ENCODE results near the gene OOSP4A. TPM values are rescaled to one million over a fixed set of nuclear protein-coding genes. Genes with fewer than 3 reads are reported as not detected.

The OOSP4A gene
- total RNA-seq, 1 donor from 2014 or later: not detected

GRCh38 chr11:59944720-59945119 is 19.1 kb upstream of the OOSP4A start:
- ATAC-seq (ENCODE audit: low read depth) (no peak), DNase-seq (no peak)
- H3K4me3 Mint-ChIP-seq: no peak overlapping the region
- no peak for TF ChIP-seq CTCF (IDR thresholded peaks at IDR 0.05)
- H3K4me1 Mint-ChIP-seq: peaks cover 2% of the 10 kb centered on the region
- H3K27me3 Mint-ChIP-seq: peaks cover 20% of the 10 kb centered on the region
- POLR2A ChIA-PET: no interaction called here
- intact Hi-C loops (cut with micrococcal nuclease): no loop called here
- no peak overlapping the region for H3K27ac Mint-ChIP-seq
- H3K9me3 Mint-ChIP-seq: no peaks in the 10 kb centered on the region
- CTCF ChIA-PET: no interaction called here
- no peaks in the 10 kb centered on the region for H3K36me3 Mint-ChIP-seq (ENCODE audit: low read depth)

GRCh38 chr11:59953463-59954218 is 10.2 kb upstream of the OOSP4A start:
- ATAC-seq (ENCODE audit: low read depth) (no peak), DNase-seq (no peak)
- TF ChIP-seq CTCF (IDR thresholded peaks at IDR 0.05): no peak
- H3K4me1 Mint-ChIP-seq: no peaks in the 10 kb centered on the region
- no peaks in the 10 kb centered on the region for H3K36me3 Mint-ChIP-seq (ENCODE audit: low read depth)
- no peaks in the 10 kb centered on the region for H3K9me3 Mint-ChIP-seq
- ChIA-PET POLR2A (no interaction called here), CTCF (no interaction called here)
- no peak overlapping the region for H3K27ac Mint-ChIP-seq
- peaks cover 5% of the 10 kb centered on the region for H3K27me3 Mint-ChIP-seq
- intact Hi-C loops (cut with micrococcal nuclease): no loop called here
- H3K4me3 Mint-ChIP-seq: no peak overlapping the region

- ChIA-PET CTCF (no interaction called here), POLR2A (no interaction called here)
- no peaks in the 10 kb centered on the region for H3K36me3 Mint-ChIP-seq (ENCODE audit: low read depth)
- no peak for TF ChIP-seq CTCF (IDR thresholded peaks at IDR 0.05)
- H3K27me3 Mint-ChIP-seq: peaks cover 9% of the 10 kb centered on the region
- H3K27ac Mint-ChIP-seq: no peak overlapping the region
- no peak for DNase-seq
- intact Hi-C loops (cut with micrococcal nuclease): no loop called here
- no peak overlapping the region for H3K4me3 Mint-ChIP-seq
- no peak for ATAC-seq (ENCODE audit: low read depth)
- no peaks in the 10 kb centered on the region for H3K9me3 Mint-ChIP-seq
- H3K4me1 Mint-ChIP-seq: no peaks in the 10 kb centered on the region
Measured at GRCh38 chr11:59954219-59954847, 9.5 kb upstream of the OOSP4A start.

GRCh38 chr11:59957094-59957493 is 6.7 kb upstream of the OOSP4A start:
- Mint-ChIP-seq H3K27ac (no peak overlapping the region), H3K9me3 (no peaks in the 10 kb centered on the region), H3K4me1 (no peaks in the 10 kb centered on the region), H3K36me3 (ENCODE audit: low read depth) (no peaks in the 10 kb centered on the region), H3K27me3 (peaks cover 10% of the 10 kb centered on the region), H3K4me3 (no peak overlapping the region)
- ATAC-seq (ENCODE audit: low read depth) (no peak), DNase-seq (no peak)
- ChIA-PET CTCF (no interaction called here), POLR2A (no interaction called here)
- TF ChIP-seq CTCF (IDR thresholded peaks at IDR 0.05): no peak
- intact Hi-C loops (cut with micrococcal nuclease): no loop called here

GRCh38 chr11:59960502-59961381 is 3.1 kb upstream of the OOSP4A start:
- no peak for TF ChIP-seq CTCF (IDR thresholded peaks at IDR 0.05)
- intact Hi-C loops (cut with micrococcal nuclease): no loop called here
- Mint-ChIP-seq H3K4me1 (no peaks in the 10 kb centered on the region), H3K4me3 (no peak overlapping the region), H3K27ac (no peak overlapping the region), H3K36me3 (ENCODE audit: low read depth) (no peaks in the 10 kb centered on the region), H3K9me3 (no peaks in the 10 kb centered on the region), H3K27me3 (peaks cover 13% of the 10 kb centered on the region)
- DNase-seq (no peak), ATAC-seq (ENCODE audit: low read depth) (no peak)
- POLR2A ChIA-PET: no interaction called here
- CTCF ChIA-PET: no interaction called here
